Thyroid gland (tissue), 4 donors: ENCODE results near the gene SETBP1.

Experiments
- CTCF ChIP-seq, 6 experiments: fragments of 200-600 bp in 3 of 6; fragments of 450-650 bp in 3 of 6; sonication (generic) in 3 of 6; IDR thresholded peaks; one replicate each; pipeline ENCODE4 v1.5.1; 2016 to 2019; ENCODE audit warnings: antibody characterized with exemption in 6 of 6, mild to moderate bottlenecking in 2 of 6, inconsistent platforms in 1 of 6, moderate library complexity in 1 of 6
- POLR2A ChIP-seq, 2 donors: fragments of 450-650 bp; IDR thresholded peaks; one replicate each; pipeline ENCODE4 v1.6.1; 2017; ENCODE audit warnings: antibody characterized with exemption in 2 of 2, mild to moderate bottlenecking in 2 of 2, moderate library complexity in 1 of 2

- TF ChIP-seq CTCF (IDR thresholded peaks at IDR 0.05) = no peak
- TF ChIP-seq POLR2A (IDR thresholded peaks at IDR 0.05) = no peak
Observed at GRCh38 chr18:44911773-44912172, 231.1 kb downstream of the SETBP1 start.
